Astrocyte of the cerebellum (primary cell): ENCODE measurements around the gene TKFC.

Source experiments
- DNase-seq: peaks from one replicate; pipeline ENCODE4 v3.0.0-alpha.2; 2011; ENCODE audit warnings: low read depth
- H3K4me3 ChIP-seq: 2 replicates; pipeline ENCODE4 v1.5.1; 2011; ENCODE audit warnings: mild to moderate bottlenecking, low read depth, low read length, moderate library complexity
- CTCF ChIP-seq: IDR thresholded peaks from 2 replicates; pipeline ENCODE4 v1.5.1; 2012; ENCODE audit warnings: low read length, low read depth, moderate library complexity, mild to moderate bottlenecking; ENCODE audit errors: missing control alignments
- in situ Hi-C: cut with HindIII; loops from 2 replicates; pipeline ENCODE4 v1.10.0; 2017; ENCODE audit warnings: low sequenced_read_pairs

The TKFC gene

GRCh38 chr11:61332797-61333549 lies at the start of gene TKFC, which contains the start of gene DDB1:
TKFC (plus strand) TSS chr11:61333228; CDS start chr11:61334729, 1,501 bp downstream.
DDB1 (minus strand) TSS chr11:61333105; CDS start chr11:61332968, 137 bp downstream.
- no peak for TF ChIP-seq CTCF
- in situ Hi-C loops, result no loop called here
- DNase-seq, result peak; percentile 74
- peak within 1 kb of the TSS; percentile 99 for H3K4me3 ChIP-seq

GRCh38 chr11:61283613-61284012 lies 49.4 kb upstream of the TKFC start:
- no peak for TF ChIP-seq CTCF
- in situ Hi-C loops, result no loop called here
- no peak overlapping the region for H3K4me3 ChIP-seq
- DNase-seq, result no peak

GRCh38 chr11:61287338-61287977 lies 45.6 kb upstream of the TKFC start:
- in situ Hi-C loops, result no loop called here
- no peak for TF ChIP-seq CTCF
- no peak overlapping the region for H3K4me3 ChIP-seq
- DNase-seq, result no peak

- no peak overlapping the region for H3K4me3 ChIP-seq
- in situ Hi-C loops, result no loop called here
- TF ChIP-seq CTCF, result peak; percentile 15
- DNase-seq, result no peak
Measured at GRCh38 chr11:61290905-61291690, 41.9 kb upstream of the TKFC start.

- in situ Hi-C loops, result no loop called here
- DNase-seq, result no peak
- no peak for TF ChIP-seq CTCF
- H3K4me3 ChIP-seq, result no peak overlapping the region
Measured at GRCh38 chr11:61292356-61292755, 40.7 kb upstream of the TKFC start.

GRCh38 chr11:61293867-61294716 lies 38.9 kb upstream of the TKFC start:
- in situ Hi-C loops, result no loop called here
- TF ChIP-seq CTCF, result no peak
- H3K4me3 ChIP-seq, result peak overlapping the region; percentile 43
- no peak for DNase-seq
